K562 (cell line): ENCODE measurements around the gene TPM4. TPM values are rescaled to one million over a fixed set of nuclear protein-coding genes. Genes with fewer than 3 reads are reported as not detected.

Experiments used
- ATAC-seq: fragments of 200-7000 bp; cut with Tn5 transposase; 3 replicates; pipeline ENCODE4 v1.9.1; 2020; ENCODE audit warnings: moderate library complexity
- BruUV-seq: library from RNA; stranded (reverse); fragments of 400-500 nt; replicated peaks from 2 replicates; lab custom pipeline; 2021; lab: Mats Ljungman, UMichigan
- CTCF ChIA-PET: fragments of 300-600 bp; formaldehyde crosslinking; extraction: SDS; loops from one replicate; lab custom pipeline; 2021; ENCODE audit warnings: low intra/inter-chr PET ratio; lab: Yijun Ruan, JAX
- POLR2A ChIA-PET: fragments of 300-600, 350-650 bp; sonication (Branson Sonifier 250); formaldehyde crosslinking; extraction: SDS; loops from one replicate; lab custom pipeline; 2021; ENCODE audit warnings: antibody characterized with exemption, inconsistent platforms; lab: Yijun Ruan, JAX
- DNase-seq, 4 experiments: peaks; one replicate each; pipeline versions ENCODE4 v3.0.0 to v3.0.0-alpha.2; 2011 to 2018; ENCODE audit warnings: low spot score in 3 of 4, mixed read lengths in 3 of 4; ENCODE audit errors: extremely low read depth in 1 of 4
- FAIRE-seq: peaks from 2 replicates; lab custom pipeline; 2011; peaks lifted over from hg19 to GRCh38; lab: Jason Lieb, UNC
- H2AFZ ChIP-seq: 2 replicates; pipeline ENCODE4 v1.6.0; 2011; ENCODE audit warnings: low read depth, low read length, control low read depth, inconsistent platforms
- H3K27ac ChIP-seq: fragments of 200-600 bp; 3 replicates; pipeline ENCODE4 v1.8.0; 2011; ENCODE audit warnings: low read depth, mild to moderate bottlenecking, control low read depth, inconsistent platforms, low read length, moderate library complexity, mixed read lengths; ENCODE audit errors: extremely low read depth
- H3K27me3 ChIP-seq, 2 experiments: fragments of 300-600 bp in 1 of 2; 2 replicates in 1 of 2; 3 replicates in 1 of 2; pipeline versions ENCODE4 v1.6.0 to v1.8.0; 2011; ENCODE audit warnings: inconsistent platforms in 2 of 2, low read length in 2 of 2, mild to moderate bottlenecking in 1 of 2, mixed read lengths in 1 of 2, moderate library complexity in 1 of 2; ENCODE audit not compliant: control insufficient read depth in 2 of 2, insufficient read depth in 2 of 2
- H3K36me3 ChIP-seq: fragments of 300-600 bp; 3 replicates; pipeline ENCODE4 v1.8.0; 2011; ENCODE audit warnings: mild to moderate bottlenecking, low read length, inconsistent platforms; ENCODE audit not compliant: control insufficient read depth, insufficient read depth
- H3K4me1 ChIP-seq, 2 experiments: fragments of 200-600 bp in 1 of 2; replicated peaks in 1 of 2; 2 replicates in 1 of 2; 3 replicates in 1 of 2; pipeline versions ENCODE4 v1.5.1 to v1.8.0; 2011; ENCODE audit warnings: inconsistent platforms in 2 of 2, low read length in 2 of 2, mild to moderate bottlenecking in 1 of 2, mixed read lengths in 1 of 2, moderate library complexity in 1 of 2; ENCODE audit not compliant: control insufficient read depth in 2 of 2, insufficient read depth in 2 of 2
- H3K4me2 ChIP-seq: 2 replicates; pipeline ENCODE4 v1.6.1; 2011; ENCODE audit warnings: low read length, control low read depth, inconsistent platforms, mixed read lengths; ENCODE audit not compliant: insufficient read depth
- H3K4me3 ChIP-seq: fragments of 200-600 bp; sonication (generic), shearing (Covaris generic); 2 replicates; pipeline ENCODE4 v1.5.1; 2016; ENCODE audit warnings: control low read depth, inconsistent platforms
- H3K79me2 ChIP-seq: fragments of 200-600 bp; 3 replicates; pipeline ENCODE4 v1.8.0; 2011; ENCODE audit warnings: low read length, inconsistent platforms; ENCODE audit not compliant: control insufficient read depth, insufficient read depth
- H3K9ac ChIP-seq, 2 experiments: 2 replicates each; pipeline versions ENCODE4 v1.6.0 to v1.6.1; 2011; ENCODE audit warnings: low read depth in 2 of 2, low read length in 2 of 2, control low read depth in 1 of 2, inconsistent platforms in 1 of 2, mild to moderate bottlenecking in 1 of 2, mixed read lengths in 1 of 2; ENCODE audit not compliant: insufficient read depth in 1 of 2
- H3K9me1 ChIP-seq: one replicate; pipeline ENCODE4 v1.6.0; 2011; ENCODE audit warnings: inconsistent platforms, mild to moderate bottlenecking, low read length, moderate library complexity; ENCODE audit not compliant: control insufficient read depth, insufficient read depth
- H3K9me3 ChIP-seq: replicated peaks from 2 replicates; pipeline ENCODE4 v1.5.1; 2011; ENCODE audit warnings: low read depth, low read length, inconsistent platforms; ENCODE audit not compliant: control insufficient read depth, insufficient read depth
- H4K20me1 ChIP-seq: replicated peaks from 2 replicates; pipeline ENCODE4 v1.6.1; 2011; ENCODE audit warnings: low read length, inconsistent platforms, mixed read lengths; ENCODE audit not compliant: control insufficient read depth, insufficient read depth
- BACH1 ChIP-seq: fragments of 200-800 bp; sonication (Bioruptor generic); IDR thresholded peaks from 2 replicates; pipeline ENCODE4 v1.6.1; 2016; ENCODE audit warnings: missing genetic modification characterization, missing compliant biosample characterization
- BCLAF1 ChIP-seq, 2 experiments: fragments of 450-650 bp in 1 of 2; IDR thresholded peaks; 2 replicates each; pipeline ENCODE4 v1.6.1; 2011 to 2017; ENCODE audit warnings: low read depth in 2 of 2, antibody characterized with exemption in 1 of 2, borderline replicate concordance in 1 of 2, low read length in 1 of 2, mild to moderate bottlenecking in 1 of 2, mixed read lengths in 1 of 2; ENCODE audit not compliant: control insufficient read depth in 1 of 2
- CBFA2T2 ChIP-seq: fragments of 450-650 bp; conservative IDR thresholded peaks from 2 replicates; pipeline ENCODE4 v1.6.1; 2017; ENCODE audit warnings: mild to moderate bottlenecking
- MCM2 ChIP-seq: fragments of 450-650 bp; IDR thresholded peaks from 2 replicates; pipeline ENCODE4 v1.6.1; 2017; ENCODE audit warnings: low read depth, mild to moderate bottlenecking
- MCM7 ChIP-seq, 2 experiments: fragments of 450-650 bp; IDR thresholded peaks; 2 replicates each; pipeline ENCODE4 v1.6.1; 2016 to 2018
- MEIS2 ChIP-seq: fragments of 450-650 bp; IDR thresholded peaks from 2 replicates; pipeline ENCODE4 v1.6.1; 2014; ENCODE audit warnings: mild to moderate bottlenecking; ENCODE audit not compliant: partially characterized antibody
- NFATC3 ChIP-seq: fragments of 450-650 bp; IDR thresholded peaks from 2 replicates; pipeline ENCODE4 v1.6.1; 2017; ENCODE audit warnings: mild to moderate bottlenecking
- NR2C2 ChIP-seq, 2 experiments: fragments of 200-800 bp in 1 of 2; sonication (Bioruptor generic) in 1 of 2; sonication (generic) in 1 of 2; formaldehyde crosslinking in 1 of 2; IDR thresholded peaks; 2 replicates each; pipeline versions ENCODE4 v1.6.1 to v1.8.0; 2016 to 2022; ENCODE audit warnings: mild to moderate bottlenecking in 1 of 2, missing compliant biosample characterization in 1 of 2, missing genetic modification characterization in 1 of 2, missing genetic modification reagents in 1 of 2
- RBM15 ChIP-seq: fragments of 200-400 bp; formaldehyde crosslinking; IDR thresholded peaks from 2 replicates; pipeline ENCODE4 v1.6.1; 2018; ENCODE audit warnings: mild to moderate bottlenecking, low read length, moderate library complexity; ENCODE audit not compliant: insufficient read depth
- SETDB1 ChIP-seq: IDR thresholded peaks from one replicate; pipeline ENCODE4 v1.6.1; 2012; ENCODE audit warnings: low read length, control low read depth, inconsistent platforms
- ZFX ChIP-seq: sonication (generic); formaldehyde crosslinking; IDR thresholded peaks from 2 replicates; pipeline ENCODE4 v1.8.0; 2022; ENCODE audit warnings: mild to moderate bottlenecking, missing genetic modification reagents, moderate library complexity
- WGBS: fragments of 100-300 bp; shearing (Covaris generic); methylation state at CpG from one replicate; pipeline ENCODE4 v1.1.6; 2016; ENCODE audit warnings: low coverage, mixed read lengths; ENCODE audit not compliant: insufficient coverage; ENCODE audit errors: missing lambda C conversion rate; 5-methylcytosine and 5-hydroxymethylcytosine counted together
- in situ Hi-C: fragments of 300-500 bp; cut with MboI; formaldehyde crosslinking; loops from 4 replicates; pipeline ENCODE4 v1.15.0; 2018; ENCODE audit warnings: inconsistent platforms, mixed read lengths
- intact Hi-C: fragments of 100-400 bp; cut with micrococcal nuclease; formaldehyde crosslinking; loops from 2 replicates; pipeline ENCODE4 v1.14.2; 2022
- polyA plus RNA-seq, 8 experiments: library from polyadenylated mRNA; depleted of rRNA in 4 of 8; stranded (reverse) in 5 of 8; unstranded in 3 of 8; fragments of >200 nt; fragmentation: Nextera tagmentation in 2 of 8; fragmentation: Illumina TruSeq in 1 of 8; extraction: Ambion mirVana in 2 of 8; extraction: Trizol in 1 of 8; gene quantifications; 2 replicates each; pipeline versions ENCODE4 v1.2.1 to v1.2.3, GENCODE V29; 2011 to 2014; ENCODE audit warnings: inconsistent platforms in 1 of 8, missing spikeins in 1 of 8
- total RNA-seq, 7 experiments: library from RNA; depleted of rRNA in 6 of 7; stranded (reverse); fragments of >200 nt in 6 of 7; fragmentation: Illumina TruSeq in 2 of 7; extraction: Trizol in 2 of 7; gene quantifications; 2 replicates each; pipeline versions ENCODE4 v1.2.1 to v1.2.3, GENCODE V29; 2011 to 2021; ENCODE audit warnings: low replicate concordance in 1 of 7
- TF ChIP-seq, protein P1 (sequence below): sonication (generic); formaldehyde crosslinking; IDR thresholded peaks from 2 replicates; pipeline ENCODE4 v1.8.0; 2022; ENCODE audit warnings: mild to moderate bottlenecking, missing genetic modification reagents
- TF ChIP-seq, protein P2 (sequence below): fragments of 450-650 bp; formaldehyde crosslinking; IDR thresholded peaks from 2 replicates; pipeline ENCODE4 v1.4.0; 2020; ENCODE audit warnings: mild to moderate bottlenecking, moderate library complexity
- TF ChIP-seq, protein P3 (sequence below): fragments of 450-650 bp; formaldehyde crosslinking; IDR thresholded peaks from 2 replicates; pipeline ENCODE4 v1.4.0; 2022; ENCODE audit warnings: missing genetic modification characterization

The TPM4 gene
- total and polyA plus RNA-seq, 9 of the 15 experiments (the other 6 are each of a cell fraction or from before 2014, with no cell fraction given), result 28.1 to 111 (median 77.4) TPM

DNA sequence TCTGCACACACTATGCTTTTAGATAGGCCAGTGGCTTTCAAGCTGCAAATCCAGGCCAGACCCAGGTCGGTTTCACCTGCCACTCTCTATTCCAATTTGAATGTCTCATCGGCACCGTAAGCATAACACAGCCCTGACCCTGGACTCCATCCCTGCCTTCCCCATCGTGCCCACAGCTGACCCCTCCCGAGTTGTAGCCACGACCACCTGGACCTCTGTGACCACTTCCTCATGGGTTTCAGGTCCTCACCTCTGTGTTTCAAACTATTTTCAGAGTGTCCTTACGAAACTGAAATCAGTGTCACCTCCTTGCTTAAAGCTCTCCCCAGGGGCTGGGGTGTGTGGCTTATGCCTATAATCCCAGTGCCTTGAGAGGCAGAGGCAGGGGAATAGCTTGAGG, 58.2 kb downstream of the TPM4 start:
- TF ChIP-seq MEIS2 (no peak), SETDB1 (no peak), MCM2 (no peak), NFATC3 (no peak), BCLAF1 (IDR thresholded peaks at IDR 0.05; ENCODE audit: borderline replicate concordance in 1 of 2, control insufficient read depth in 1 of 2, low read depth in 2 of 2, low read length in 1 of 2) (no peak), MCM7 (IDR thresholded peaks at IDR 0.05) (no peak), BACH1 (no peak), NR2C2 (CRISPR knock-in tag; IDR thresholded peaks at IDR 0.05) (no peak), NR2C2 (tag; IDR thresholded peaks at IDR 0.05) (no peak), ZFX (CRISPR knock-in tag) (no peak), CBFA2T2 (no peak), RBM15 (no peak)
- TF ChIP-seq, protein P1, sequence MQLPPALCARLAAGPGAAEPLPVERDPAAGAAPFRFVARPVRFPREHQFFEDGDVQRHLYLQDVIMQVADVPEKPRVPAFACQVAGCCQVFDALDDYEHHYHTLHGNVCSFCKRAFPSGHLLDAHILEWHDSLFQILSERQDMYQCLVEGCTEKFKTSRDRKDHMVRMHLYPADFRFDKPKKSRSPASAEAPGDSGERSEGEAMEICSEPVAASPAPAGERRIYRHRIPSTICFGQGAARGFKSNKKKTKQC, result no peak
- TF ChIP-seq, protein P2, sequence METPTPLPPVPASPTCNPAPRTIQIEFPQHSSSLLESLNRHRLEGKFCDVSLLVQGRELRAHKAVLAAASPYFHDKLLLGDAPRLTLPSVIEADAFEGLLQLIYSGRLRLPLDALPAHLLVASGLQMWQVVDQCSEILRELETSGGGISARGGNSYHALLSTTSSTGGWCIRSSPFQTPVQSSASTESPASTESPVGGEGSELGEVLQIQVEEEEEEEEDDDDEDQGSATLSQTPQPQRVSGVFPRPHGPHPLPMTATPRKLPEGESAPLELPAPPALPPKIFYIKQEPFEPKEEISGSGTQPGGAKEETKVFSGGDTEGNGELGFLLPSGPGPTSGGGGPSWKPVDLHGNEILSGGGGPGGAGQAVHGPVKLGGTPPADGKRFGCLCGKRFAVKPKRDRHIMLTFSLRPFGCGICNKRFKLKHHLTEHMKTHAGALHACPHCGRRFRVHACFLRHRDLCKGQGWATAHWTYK (CRISPR knock-in tag), result no peak
- TF ChIP-seq, protein P3, sequence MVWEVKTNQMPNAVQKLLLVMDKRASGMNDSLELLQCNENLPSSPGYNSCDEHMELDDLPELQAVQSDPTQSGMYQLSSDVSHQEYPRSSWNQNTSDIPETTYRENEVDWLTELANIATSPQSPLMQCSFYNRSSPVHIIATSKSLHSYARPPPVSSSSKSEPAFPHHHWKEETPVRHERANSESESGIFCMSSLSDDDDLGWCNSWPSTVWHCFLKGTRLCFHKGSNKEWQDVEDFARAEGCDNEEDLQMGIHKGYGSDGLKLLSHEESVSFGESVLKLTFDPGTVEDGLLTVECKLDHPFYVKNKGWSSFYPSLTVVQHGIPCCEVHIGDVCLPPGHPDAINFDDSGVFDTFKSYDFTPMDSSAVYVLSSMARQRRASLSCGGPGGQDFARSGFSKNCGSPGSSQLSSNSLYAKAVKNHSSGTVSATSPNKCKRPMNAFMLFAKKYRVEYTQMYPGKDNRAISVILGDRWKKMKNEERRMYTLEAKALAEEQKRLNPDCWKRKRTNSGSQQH (CRISPR knock-in tag), result no peak
- Histone ChIP-seq H3K4me2 (no peak overlapping the region), H3K79me2 (no peaks in the 10 kb centered on the region), H4K20me1 (peaks cover 4% of the 10 kb centered on the region; the same call in 1 of the 2 replicates), H3K4me1 (peaks cover 0 to 4% of the 10 kb centered on the region in 2 experiments; a peak in 1 of 5 replicates), H3K9me3 (no peaks in the 10 kb centered on the region), H3K9ac (no peak overlapping the region), H3K27ac (no peak overlapping the region), H3K4me3 (no peak overlapping the region), H3K9me1 (no peaks in the 10 kb centered on the region), H2AFZ (no peak overlapping the region), H3K36me3 (peaks cover 38% of the 10 kb centered on the region; the same call in 2 of the 3 replicates), H3K27me3 (no peaks in the 10 kb centered on the region)
- BruUV-seq, result no TSS peak
- ATAC-seq (no peak), DNase-seq (no peak), FAIRE-seq (no peak)
- in situ Hi-C loops, result no loop called here
- ChIA-PET CTCF (no interaction called here), POLR2A (interaction anchor here (0.7 to 2.0 kb wide), 3 partner anchors 11 to 497 kb away, joined by 3 to 7 read pairs (median 4); no protein-coding TSS in a partner anchor)
- WGBS, result 82% methylated on average over 7 of the region's 7 CpGs
- intact Hi-C loops, result no loop called here
